AG08395 (cell line): ENCODE data around the gene E2F7.
"Not testable (repeated sequence)": the region's sequence is repeated elsewhere in the genome, so short reads cannot be mapped to it uniquely, and the experiment has no call there.

ENCODE experiments used
- DNase-seq: peaks from one replicate; pipeline ENCODE4 v3.0.0; 2012; ENCODE audit warnings: mixed read lengths, low spot score

The E2F7 gene

GRCh38 chr12:77065361-77066204 lies at the start of gene E2F7:
Gene E2F7 (minus strand): TSS chr12:77065569. CDS start chr12:77064635, 934 bp downstream.
- DNase-seq = peak; percentile 98

- no peak for DNase-seq
Observed at GRCh38 chr12:77113971-77114370, 48.6 kb upstream of the E2F7 start.

GRCh38 chr12:77108707-77109106 lies 43.3 kb upstream of the E2F7 start:
- DNase-seq = no peak

GRCh38 chr12:77107121-77107520 lies 41.8 kb upstream of the E2F7 start:
- DNase-seq = no peak

GRCh38 chr12:77104792-77105191 lies 39.4 kb upstream of the E2F7 start:
- peak; percentile 41 for DNase-seq

GRCh38 chr12:77104286-77104685 lies 38.9 kb upstream of the E2F7 start:
- no peak for DNase-seq

GRCh38 chr12:77102691-77103090 lies 37.3 kb upstream of the E2F7 start:
- peak; percentile 62 for DNase-seq

GRCh38 chr12:77102123-77102522 lies 36.8 kb upstream of the E2F7 start:
- DNase-seq = no peak

GRCh38 chr12:77099799-77100198 lies 34.4 kb upstream of the E2F7 start:
- DNase-seq = no peak

GRCh38 chr12:77097846-77098245 lies 32.5 kb upstream of the E2F7 start:
- no peak for DNase-seq

GRCh38 chr12:77092227-77092626 lies 26.9 kb upstream of the E2F7 start:
- not testable (repeated sequence) for DNase-seq

GRCh38 chr12:77089686-77090220 lies 24.4 kb upstream of the E2F7 start:
- DNase-seq = no peak

- DNase-seq = peak; percentile 64
Observed at GRCh38 chr12:77087427-77087826, 22.1 kb upstream of the E2F7 start.

- DNase-seq = no peak
Observed at GRCh38 chr12:77082021-77082420, 16.7 kb upstream of the E2F7 start.

GRCh38 chr12:77079631-77080030 lies 14.3 kb upstream of the E2F7 start:
- DNase-seq = no peak

GRCh38 chr12:77078231-77078630 lies 12.9 kb upstream of the E2F7 start:
- no peak for DNase-seq

GRCh38 chr12:77076886-77077285 lies 11.5 kb upstream of the E2F7 start:
- DNase-seq = no peak

GRCh38 chr12:77073894-77074293 lies 8.5 kb upstream of the E2F7 start:
- DNase-seq = not testable (repeated sequence)

GRCh38 chr12:77072833-77073495 lies 7.6 kb upstream of the E2F7 start:
- DNase-seq = no peak

- DNase-seq = no peak
Observed at GRCh38 chr12:77070800-77071449, 5.6 kb upstream of the E2F7 start.

- DNase-seq = no peak
Observed at GRCh38 chr12:77070382-77070781, 5.0 kb upstream of the E2F7 start.

GRCh38 chr12:77064896-77065360 lies 441 bp downstream of the E2F7 start:
- peak; percentile 36 for DNase-seq
